CD4-positive, alpha-beta T cell (primary cell): ENCODE data around the gene TSC2. TPM values are rescaled to one million over a fixed set of nuclear protein-coding genes. Genes with fewer than 3 reads are reported as not detected.
"Not testable (repeated sequence)": the region's sequence is repeated elsewhere in the genome, so short reads cannot be mapped to it uniquely, and the experiment has no call there.

Source experiments
- ATAC-seq: fragments of 200-7000 bp; cut with Tn5 transposase; one replicate; pipeline ENCODE4 v1.10.0; 2022; ENCODE audit warnings: mild to moderate bottlenecking; ENCODE audit not compliant: poor library complexity
- CTCF ChIA-PET: fragments of 350-600 bp; sonication (Branson Sonifier 250); formaldehyde crosslinking; loops from one replicate; lab custom pipeline; 2021; ENCODE audit warnings: antibody characterized with exemption, inconsistent platforms; lab: Charles Lee
- POLR2A ChIA-PET: fragments of 350-600 bp; sonication (Branson Sonifier 250); formaldehyde crosslinking; loops from one replicate; lab custom pipeline; 2021; ENCODE audit warnings: antibody characterized with exemption, inconsistent platforms; lab: Charles Lee
- DNase-seq, 14 experiments: peaks; one replicate each; pipeline ENCODE4 v3.0.0-alpha.2; 2013 to 2020; ENCODE audit warnings: mixed read lengths in 2 of 14
- H3K27ac ChIP-seq, 2 donors: one replicate each; pipeline versions ENCODE4 v1.5.1 to v1.7.0; 2013; ENCODE audit warnings: low read length in 2 of 2, low read depth in 1 of 2, mild to moderate bottlenecking in 1 of 2
- H3K27me3 ChIP-seq, 2 experiments: 1 replicate in 1 of 2; 2 replicates in 1 of 2; pipeline versions ENCODE4 v1.6.1 to v1.7.0; 2013; ENCODE audit warnings: low read length in 2 of 2, control low read depth in 1 of 2, mild to moderate bottlenecking in 1 of 2, moderate library complexity in 1 of 2; ENCODE audit not compliant: insufficient read depth in 2 of 2, control insufficient read depth in 1 of 2
- H3K36me3 ChIP-seq: one replicate; pipeline ENCODE4 v1.6.1; 2013; ENCODE audit warnings: low read length, control low read depth; ENCODE audit not compliant: insufficient read depth
- H3K4me1 ChIP-seq: one replicate; pipeline ENCODE4 v1.6.1; 2013; ENCODE audit warnings: low read length, control low read depth; ENCODE audit not compliant: insufficient read depth
- H3K4me3 ChIP-seq: one replicate; pipeline ENCODE4 v1.5.1; 2013; ENCODE audit warnings: mild to moderate bottlenecking, low read length, moderate library complexity
- H3K9me3 ChIP-seq, 2 experiments: 1 replicate in 1 of 2; 2 replicates in 1 of 2; pipeline versions ENCODE4 v1.6.1 to v1.7.0; 2013; ENCODE audit warnings: low read length in 2 of 2, mild to moderate bottlenecking in 2 of 2, control low read depth in 1 of 2, moderate library complexity in 1 of 2; ENCODE audit not compliant: control insufficient read depth in 1 of 2, insufficient read depth in 1 of 2
- H3K27ac Mint-ChIP-seq: one replicate; pipeline ENCODE4 v1.8.0; 2020; ENCODE audit warnings: mixed read lengths
- H3K27me3 Mint-ChIP-seq: one replicate; pipeline ENCODE4 v1.8.0; 2021; ENCODE audit warnings: mixed read lengths
- H3K36me3 Mint-ChIP-seq: one replicate; pipeline ENCODE4 v1.8.0; 2021; ENCODE audit warnings: low read depth, mixed read lengths
- H3K4me1 Mint-ChIP-seq: one replicate; pipeline ENCODE4 v1.8.0; 2021; ENCODE audit warnings: low read depth, mixed read lengths
- H3K4me3 Mint-ChIP-seq: one replicate; pipeline ENCODE4 v1.8.0; 2020; ENCODE audit warnings: mild to moderate bottlenecking, mixed read lengths
- H3K9me3 Mint-ChIP-seq: one replicate; pipeline ENCODE4 v1.8.0; 2020; ENCODE audit warnings: mixed read lengths
- CTCF ChIP-seq: fragments of 200-600 bp; IDR thresholded peaks from one replicate; pipeline ENCODE4 v1.8.0; 2022; ENCODE audit warnings: antibody characterized with exemption, mild to moderate bottlenecking
- intact Hi-C, 2 experiments: fragments of 100-400 bp; cut with DNase I in 1 of 2; cut with micrococcal nuclease in 1 of 2; formaldehyde crosslinking; loops; one replicate each; pipeline versions ENCODE4 v1.15.1 to v1.9.0; 2023 to 2025; cut with DNase I, micrococcal nuclease
- total RNA-seq, 174 experiments: library from RNA in 2 of 174; stranded (reverse) in 2 of 174; gene quantifications; one replicate each; pipeline ENCODE4 v1.2.3 and lab custom pipeline; 2021 to 2026

TSC2 gene
- total RNA-seq, 2 experiments from 2014 or later: 83.0 to 85.0 TPM

- TF ChIP-seq CTCF: no peak
- ChIA-PET POLR2A (no interaction called here), CTCF (no interaction called here)
- ATAC-seq (no peak), DNase-seq (no peak)
- Histone ChIP-seq H3K27ac (no peak overlapping the region), H3K9me3 (no peaks in the 10 kb centered on the region), H3K27me3 (no peaks in the 10 kb centered on the region), H3K36me3 (no peaks in the 10 kb centered on the region), H3K4me3 (no peak overlapping the region), H3K4me1 (no peaks in the 10 kb centered on the region)
- peaks cover 4% of the 10 kb centered on the region for H3K4me1 Mint-ChIP-seq
- no peaks in the 10 kb centered on the region for H3K36me3 Mint-ChIP-seq
- intact Hi-C loops: no loop called here
- no peak overlapping the region for H3K27ac Mint-ChIP-seq
- H3K9me3 Mint-ChIP-seq: no peaks in the 10 kb centered on the region
- no peak overlapping the region for H3K4me3 Mint-ChIP-seq
- H3K27me3 Mint-ChIP-seq: no peaks in the 10 kb centered on the region
Measured at GRCh38 chr16:2115591-2115973, 67.8 kb downstream of the TSC2 start.

GRCh38 chr16:2116428-2116827 is 68.6 kb downstream of the TSC2 start:
- H3K36me3 Mint-ChIP-seq, POLR2A ChIA-PET, intact Hi-C loops, H3K9me3 Mint-ChIP-seq, H3K27me3 Mint-ChIP-seq, CTCF ChIA-PET, H3K4me3 ChIP-seq, H3K4me3 Mint-ChIP-seq, DNase-seq, ATAC-seq, H3K27ac ChIP-seq, H3K36me3 ChIP-seq, H3K27me3 ChIP-seq, H3K27ac Mint-ChIP-seq, H3K4me1 Mint-ChIP-seq, H3K4me1 ChIP-seq, H3K9me3 ChIP-seq: not testable (repeated sequence)

GRCh38 chr16:2117341-2117740 is 69.6 kb downstream of the TSC2 start:
- H3K27me3 ChIP-seq, H3K4me1 Mint-ChIP-seq, H3K36me3 Mint-ChIP-seq, H3K27me3 Mint-ChIP-seq, H3K36me3 ChIP-seq, H3K27ac ChIP-seq, H3K27ac Mint-ChIP-seq, H3K9me3 Mint-ChIP-seq, POLR2A ChIA-PET, ATAC-seq, H3K4me3 ChIP-seq, CTCF ChIA-PET, H3K4me1 ChIP-seq, DNase-seq, intact Hi-C loops, H3K4me3 Mint-ChIP-seq, H3K9me3 ChIP-seq: not testable (repeated sequence)

GRCh38 chr16:2117960-2118722 is 70.4 kb downstream of the TSC2 start:
- H3K9me3 ChIP-seq, H3K4me1 ChIP-seq, H3K4me3 Mint-ChIP-seq, H3K27me3 Mint-ChIP-seq, POLR2A ChIA-PET, ATAC-seq, intact Hi-C loops, CTCF ChIA-PET, H3K27ac ChIP-seq, H3K9me3 Mint-ChIP-seq, H3K4me1 Mint-ChIP-seq, H3K4me3 ChIP-seq, DNase-seq, H3K36me3 Mint-ChIP-seq, H3K27ac Mint-ChIP-seq, H3K36me3 ChIP-seq, H3K27me3 ChIP-seq: not testable (repeated sequence)
